ENCODE data around the gene GSTP1. TPM values are rescaled to one million over a fixed set of nuclear protein-coding genes. Genes with fewer than 3 reads are reported as not detected.

The GSTP1 gene
- total RNA-seq, 2 donors from 2014 or later: 540 to 577 TPM

DNA sequence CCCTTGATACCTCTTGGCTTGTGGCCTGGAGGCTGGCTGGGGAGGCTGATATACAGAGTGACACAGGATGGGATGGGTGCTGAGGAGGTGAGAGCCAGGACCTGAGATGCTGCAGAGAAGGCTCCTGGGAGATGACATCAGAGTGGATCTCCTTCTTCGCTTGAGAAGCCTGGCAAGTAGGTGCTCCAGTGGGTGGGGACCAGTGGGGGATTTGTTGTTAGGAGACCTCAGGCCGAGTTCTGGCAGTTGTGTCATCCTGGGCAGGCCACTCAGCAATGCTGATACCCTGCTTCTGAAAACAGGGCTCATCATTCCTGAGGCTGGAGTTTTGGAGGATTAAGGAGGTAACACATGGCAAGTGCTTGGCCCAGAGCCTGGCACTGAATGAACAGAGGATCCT is 21.2 kb downstream of the GSTP1 start:
- Histone ChIP-seq H3K4me3 (no peak overlapping the region), H3K27ac (no peak overlapping the region), H3K9me3 (no peaks in the 10 kb centered on the region), H3K4me1 (replicated peaks) (peaks cover 8% of the 10 kb centered on the region), H3K27me3 (replicated peaks; ENCODE audit: insufficient read depth) (no peaks in the 10 kb centered on the region), H3K36me3 (peaks cover 7 to 9% of the 10 kb centered on the region in 2 donors)
- no peak for TF ChIP-seq POLR2AphosphoS5 (IDR thresholded peaks at IDR 0.05)
- TF ChIP-seq POLR2A (IDR thresholded peaks at IDR 0.05): no peak
- TF ChIP-seq, protein P1, sequence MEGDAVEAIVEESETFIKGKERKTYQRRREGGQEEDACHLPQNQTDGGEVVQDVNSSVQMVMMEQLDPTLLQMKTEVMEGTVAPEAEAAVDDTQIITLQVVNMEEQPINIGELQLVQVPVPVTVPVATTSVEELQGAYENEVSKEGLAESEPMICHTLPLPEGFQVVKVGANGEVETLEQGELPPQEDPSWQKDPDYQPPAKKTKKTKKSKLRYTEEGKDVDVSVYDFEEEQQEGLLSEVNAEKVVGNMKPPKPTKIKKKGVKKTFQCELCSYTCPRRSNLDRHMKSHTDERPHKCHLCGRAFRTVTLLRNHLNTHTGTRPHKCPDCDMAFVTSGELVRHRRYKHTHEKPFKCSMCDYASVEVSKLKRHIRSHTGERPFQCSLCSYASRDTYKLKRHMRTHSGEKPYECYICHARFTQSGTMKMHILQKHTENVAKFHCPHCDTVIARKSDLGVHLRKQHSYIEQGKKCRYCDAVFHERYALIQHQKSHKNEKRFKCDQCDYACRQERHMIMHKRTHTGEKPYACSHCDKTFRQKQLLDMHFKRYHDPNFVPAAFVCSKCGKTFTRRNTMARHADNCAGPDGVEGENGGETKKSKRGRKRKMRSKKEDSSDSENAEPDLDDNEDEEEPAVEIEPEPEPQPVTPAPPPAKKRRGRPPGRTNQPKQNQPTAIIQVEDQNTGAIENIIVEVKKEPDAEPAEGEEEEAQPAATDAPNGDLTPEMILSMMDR (IDR thresholded peaks at IDR 0.05): no peak
- DNase-seq (ENCODE audit: low spot score): no peak
- intact Hi-C loops (cut with DNase I): no loop called here
- WGBS: 86% methylated on average over 2 of the region's 2 CpGs

DNA sequence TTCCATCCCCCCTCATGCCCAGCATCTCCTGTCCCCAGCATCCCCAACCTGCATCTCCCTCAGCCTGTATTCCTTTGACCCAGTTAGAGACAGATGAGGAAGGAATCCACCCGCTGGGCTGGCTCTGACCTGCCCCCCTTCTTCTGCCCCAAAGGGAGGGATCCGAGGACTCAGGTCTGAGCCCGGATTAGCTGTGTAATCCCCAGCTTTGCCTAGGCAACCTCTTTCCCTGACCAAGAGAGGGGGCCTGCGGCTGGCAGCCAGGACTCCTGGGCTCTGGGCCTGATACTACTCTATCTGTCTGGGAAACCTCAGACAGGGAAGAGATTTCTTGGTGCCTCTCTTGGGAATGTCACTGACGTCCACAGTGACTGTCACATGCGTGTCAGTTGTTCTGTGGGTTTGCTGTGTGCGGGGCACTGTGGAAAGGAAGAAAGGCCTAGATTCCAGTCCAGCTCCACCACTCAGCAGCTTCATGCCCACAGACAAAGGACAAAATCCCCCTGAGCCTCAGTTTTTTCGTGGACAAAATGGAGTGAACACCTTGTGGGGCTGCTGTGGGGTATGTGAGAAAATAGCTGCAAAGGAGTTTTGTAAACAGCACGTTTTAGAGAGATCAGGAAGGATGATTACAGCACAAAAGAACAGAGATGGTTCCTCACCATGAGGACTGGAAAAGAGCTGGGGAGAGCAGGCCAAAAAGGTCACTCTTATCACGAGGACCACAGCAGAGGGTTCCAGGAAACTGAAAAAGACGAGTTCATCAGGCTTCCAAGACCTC is 21.8 kb downstream of the GSTP1 start:
- intact Hi-C loops (cut with DNase I): loop anchor here (2.0 kb wide), 1 partner anchor 23 kb away; the partner anchor contains the start of gene GSTP1
- H3K27ac ChIP-seq: no peak overlapping the region

DNA sequence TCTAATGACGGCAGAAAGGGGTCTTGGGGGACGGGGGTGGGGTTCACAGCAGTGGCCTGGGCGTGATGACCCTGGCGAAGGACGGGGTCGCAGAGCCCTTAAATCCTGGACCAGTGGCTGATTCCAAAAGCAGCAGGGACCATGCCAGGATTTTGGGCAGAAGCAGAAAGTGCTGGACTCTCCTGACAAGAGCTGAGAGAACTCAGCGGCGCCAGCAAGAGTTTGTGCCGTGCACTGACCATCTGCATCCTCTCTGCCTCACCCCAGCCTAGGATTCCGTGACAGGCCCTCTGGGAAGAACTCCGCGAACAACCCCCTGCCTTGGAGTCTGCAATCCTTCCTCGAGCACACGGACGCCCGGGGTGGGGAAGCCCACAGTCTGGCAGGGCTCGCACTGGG is 22.5 kb downstream of the GSTP1 start:
- Histone ChIP-seq H3K9me3 (no peaks in the 10 kb centered on the region), H3K4me3 (peak overlapping the region; percentile 54 to 94), H3K27ac (peak overlapping the region; percentile 47 to 76), H3K4me1 (replicated peaks) (peaks cover 8% of the 10 kb centered on the region), H3K36me3 (peaks cover 7 to 9% of the 10 kb centered on the region in 2 donors), H3K27me3 (replicated peaks; ENCODE audit: insufficient read depth) (no peaks in the 10 kb centered on the region)
- DNase-seq (ENCODE audit: low spot score): no peak
- WGBS: 32% methylated on average over 17 of the region's 17 CpGs
- intact Hi-C loops (cut with DNase I): loop anchor here (2.0 kb wide), 1 partner anchor 23 kb away; the partner anchor contains the start of gene GSTP1
- no peak for TF ChIP-seq POLR2A (IDR thresholded peaks at IDR 0.05)
- no peak for TF ChIP-seq POLR2AphosphoS5 (IDR thresholded peaks at IDR 0.05)
- TF ChIP-seq, protein P1 (IDR thresholded peaks at IDR 0.05): no peak

More for the DNA sequence above, 21.8 kb downstream of the GSTP1 start:
- TF ChIP-seq POLR2A (IDR thresholded peaks at IDR 0.05) (no peak), POLR2AphosphoS5 (IDR thresholded peaks at IDR 0.05) (no peak)
- TF ChIP-seq, protein P1 (IDR thresholded peaks at IDR 0.05): no peak
- no peak overlapping the region for H3K4me3 ChIP-seq
- H3K36me3 ChIP-seq: peaks cover 7 to 9% of the 10 kb centered on the region in 2 donors
- H3K27me3 ChIP-seq (replicated peaks; ENCODE audit: insufficient read depth): no peaks in the 10 kb centered on the region
- no peaks in the 10 kb centered on the region for H3K9me3 ChIP-seq
- no peak for DNase-seq (ENCODE audit: low spot score)
- peaks cover 8% of the 10 kb centered on the region for H3K4me1 ChIP-seq (replicated peaks)
- WGBS: 58% methylated on average over 11 of the region's 11 CpGs

DNA sequence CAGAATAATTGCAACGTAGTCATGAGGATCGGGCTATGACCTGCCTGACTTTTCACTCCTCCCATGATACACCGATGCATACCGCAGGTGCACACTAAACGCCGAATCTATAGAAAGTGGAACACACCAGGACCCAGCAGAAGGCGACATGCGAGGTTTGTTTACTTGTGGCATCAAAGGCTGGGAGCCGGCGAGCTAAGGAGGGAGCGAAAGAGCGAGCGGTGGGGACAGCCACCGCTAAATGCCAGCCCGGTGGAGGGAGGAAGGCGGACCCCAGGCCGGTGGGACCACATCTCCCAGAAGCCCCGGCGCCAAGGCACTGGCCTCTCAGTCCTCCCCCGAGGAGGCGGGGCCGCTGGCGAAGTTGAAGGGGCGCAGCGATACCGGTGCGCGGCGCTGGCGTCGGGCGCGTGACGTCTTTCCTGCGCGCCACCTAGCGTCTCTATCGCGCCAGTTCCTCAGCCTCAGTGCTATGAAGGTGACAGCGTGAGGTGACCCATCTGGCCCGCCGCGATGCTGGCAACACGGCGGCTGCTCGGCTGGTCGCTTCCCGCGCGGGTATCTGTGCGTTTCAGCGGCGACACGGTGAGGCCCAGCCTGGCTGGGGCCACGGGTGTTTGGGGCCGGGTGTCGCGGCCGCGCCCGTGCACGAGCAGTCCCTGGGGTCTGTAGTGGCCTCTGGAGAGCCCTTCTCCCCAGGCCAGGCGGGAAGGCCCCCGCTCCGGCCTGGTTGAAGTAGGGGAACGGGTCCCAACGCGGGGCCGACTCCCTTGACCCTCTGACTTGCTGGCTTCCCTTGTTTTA is 23.1 kb downstream of the GSTP1 start, which contains the start of gene NDUFV1:
Gene NDUFV1, plus strand, starts transcription at position 445 of the 804 bp plus-strand sequence. Its CDS starts 69 bp downstream, at position 514.
- no peaks in the 10 kb centered on the region for H3K27me3 ChIP-seq (replicated peaks; ENCODE audit: insufficient read depth)
- H3K9me3 ChIP-seq: no peaks in the 10 kb centered on the region
- peak within 1 kb of the TSS; percentile 54 to 94 for H3K4me3 ChIP-seq
- WGBS: under 1% methylated on average over 47 of the region's 69 CpGs
- peaks cover 8% of the 10 kb centered on the region for H3K4me1 ChIP-seq (replicated peaks)
- TF ChIP-seq POLR2AphosphoS5 (IDR thresholded peaks at IDR 0.05): peak; percentile 98
- TF ChIP-seq POLR2A (IDR thresholded peaks at IDR 0.05): peak; percentile 73
- TF ChIP-seq, protein P1 (IDR thresholded peaks at IDR 0.05): peak; percentile 51 to 95 (median 86)
- peaks cover 7 to 9% of the 10 kb centered on the region in 2 donors for H3K36me3 ChIP-seq
- peak within 1 kb of the TSS; percentile 47 to 76 for H3K27ac ChIP-seq
- DNase-seq (ENCODE audit: low spot score): peak; percentile 94
- intact Hi-C loops (cut with DNase I): loop anchor here (2.0 kb wide), 1 partner anchor 24 kb away; the partner anchor contains the start of gene GSTP1
